H1 (cell line): ENCODE data around the gene PTTG1IP. TPM values are rescaled to one million over a fixed set of nuclear protein-coding genes. Genes with fewer than 3 reads are reported as not detected.

Experiments
- CTCF ChIA-PET: fragments of 300-600 bp; sonication (Branson Sonifier 250); formaldehyde crosslinking; loops from one replicate; lab custom pipeline; 2021; ENCODE audit not compliant: partially characterized antibody; lab: Charles Lee
- POLR2A ChIA-PET: fragments of 300-600 bp; sonication (Branson Sonifier 250); formaldehyde crosslinking; loops from one replicate; lab custom pipeline; 2021; ENCODE audit warnings: inconsistent platforms; ENCODE audit not compliant: partially characterized antibody; lab: Charles Lee
- DNase-seq, 2 experiments: peaks; one replicate each; pipeline versions ENCODE4 v3.0.0 to v3.0.0-alpha.2; 2010 to 2022; ENCODE audit warnings: low spot score in 2 of 2, low read depth in 1 of 2, mixed read lengths in 1 of 2
- FAIRE-seq: peaks from 2 replicates; lab custom pipeline; 2011; peaks lifted over from hg19 to GRCh38; lab: Jason Lieb, UNC
- H2AFZ ChIP-seq: 2 replicates; pipeline ENCODE4 v1.8.1; 2012; ENCODE audit warnings: low read length, inconsistent platforms
- H2AK5ac ChIP-seq: 2 replicates; pipeline ENCODE4 v1.6.1; 2013; ENCODE audit warnings: low read depth, low read length
- H2BK120ac ChIP-seq: replicated peaks from 2 replicates; pipeline ENCODE3; 2013; ENCODE audit warnings: low read depth, low read length, inconsistent platforms
- H2BK12ac ChIP-seq: 2 replicates; pipeline ENCODE4 v1.6.1; 2013; ENCODE audit warnings: low read depth, low read length
- H2BK15ac ChIP-seq: 2 replicates; pipeline ENCODE4 v1.6.1; 2013; ENCODE audit warnings: low read length
- H2BK20ac ChIP-seq: 2 replicates; pipeline ENCODE4 v1.6.1; 2013; ENCODE audit warnings: low read length
- H2BK5ac ChIP-seq: 2 replicates; pipeline ENCODE4 v1.6.1; 2013; ENCODE audit warnings: low read depth, low read length
- H3K14ac ChIP-seq: 2 replicates; pipeline ENCODE4 v1.6.1; 2013; ENCODE audit warnings: inconsistent platforms; ENCODE audit not compliant: insufficient read length
- H3K18ac ChIP-seq: 2 replicates; pipeline ENCODE4 v1.6.1; 2013; ENCODE audit warnings: low read length; ENCODE audit errors: extremely low read depth
- H3K23ac ChIP-seq: 2 replicates; pipeline ENCODE4 v1.6.1; 2013; ENCODE audit warnings: inconsistent platforms; ENCODE audit not compliant: insufficient read length
- H3K23me2 ChIP-seq: 2 replicates; pipeline ENCODE4 v1.6.1; 2013; ENCODE audit warnings: low read depth, low read length
- H3K27ac ChIP-seq: 2 replicates; pipeline ENCODE4 v1.6.1; 2011; ENCODE audit warnings: low read depth, low read length, inconsistent platforms
- H3K27me3 ChIP-seq, 4 experiments: replicated peaks in 1 of 4; 1 replicate in 1 of 4; 2 replicates in 3 of 4; pipeline versions ENCODE4 v1.6.1 to v1.8.1; 2011 to 2013; ENCODE audit warnings: low read length in 3 of 4, mild to moderate bottlenecking in 3 of 4, inconsistent platforms in 2 of 4, mixed read lengths in 2 of 4, moderate library complexity in 1 of 4; ENCODE audit not compliant: control insufficient read depth in 3 of 4, insufficient read depth in 3 of 4; ENCODE audit errors: extremely low read depth in 1 of 4
- H3K36me3 ChIP-seq, 4 experiments: 2 replicates each; pipeline versions ENCODE4 v1.6.1 to v1.8.1; 2011 to 2013; ENCODE audit warnings: mild to moderate bottlenecking in 4 of 4, low read length in 3 of 4, moderate library complexity in 2 of 4, control low read depth in 1 of 4, inconsistent platforms in 1 of 4; ENCODE audit not compliant: insufficient read depth in 4 of 4, control insufficient read depth in 2 of 4
- H3K4ac ChIP-seq: replicated peaks from 2 replicates; pipeline ENCODE3; 2013; ENCODE audit warnings: low read length, low read depth, mixed read lengths, inconsistent platforms; ENCODE audit not compliant: insufficient read length
- H3K4me1 ChIP-seq, 4 experiments: replicated peaks in 1 of 4; 1 replicate in 1 of 4; 2 replicates in 3 of 4; pipeline versions ENCODE4 v1.6.1 to v1.8.1; 2011 to 2013; ENCODE audit warnings: low read length in 3 of 4, inconsistent platforms in 2 of 4, mixed read lengths in 1 of 4; ENCODE audit not compliant: insufficient read depth in 4 of 4, control insufficient read depth in 3 of 4
- H3K4me2 ChIP-seq, 2 experiments: 2 replicates each; pipeline versions ENCODE4 v1.6.1 to v1.8.1; 2011 to 2013; ENCODE audit warnings: low read depth in 2 of 2, low read length in 2 of 2, control low read depth in 1 of 2, inconsistent platforms in 1 of 2, mild to moderate bottlenecking in 1 of 2; ENCODE audit not compliant: insufficient read depth in 1 of 2
- H3K4me3 ChIP-seq, 4 experiments: fragments of 200-600, 300-600 bp in 1 of 4; sonication (generic), shearing (Covaris generic), sonication (Bioruptor Twin) in 1 of 4; 2 replicates each; pipeline versions ENCODE4 v1.5.1 to v1.8.1; 2011 to 2016; ENCODE audit warnings: low read length in 4 of 4, low read depth in 3 of 4, control low read depth in 2 of 4, inconsistent platforms in 2 of 4, mild to moderate bottlenecking in 2 of 4, mixed read lengths in 1 of 4, moderate library complexity in 1 of 4; ENCODE audit not compliant: insufficient read depth in 2 of 4; ENCODE audit errors: extremely low read depth in 1 of 4
- H3K56ac ChIP-seq: replicated peaks from 2 replicates; pipeline ENCODE3; 2013; ENCODE audit warnings: low read depth, mild to moderate bottlenecking, mixed read lengths, low read length, inconsistent platforms; ENCODE audit not compliant: insufficient read length
- H3K79me1 ChIP-seq: 2 replicates; pipeline ENCODE4 v1.6.1; 2013; ENCODE audit warnings: low read depth, low read length, control low read depth
- H3K79me2 ChIP-seq, 2 experiments: 2 replicates each; pipeline versions ENCODE4 v1.6.1 to v1.8.1; 2012 to 2013; ENCODE audit warnings: low read length in 2 of 2, mild to moderate bottlenecking in 2 of 2, inconsistent platforms in 1 of 2; ENCODE audit not compliant: insufficient read depth in 2 of 2, control insufficient read depth in 1 of 2
- H3K9ac ChIP-seq, 4 experiments: replicated peaks in 1 of 4; 1 replicate in 1 of 4; 2 replicates in 3 of 4; pipeline versions ENCODE4 v1.6.1 to v1.8.1; 2011 to 2013; ENCODE audit warnings: low read depth in 3 of 4, low read length in 3 of 4, control low read depth in 2 of 4, mild to moderate bottlenecking in 2 of 4, moderate library complexity in 2 of 4, inconsistent platforms in 1 of 4; ENCODE audit errors: extremely low read depth in 1 of 4
- H3K9me3 ChIP-seq, 2 experiments: 2 replicates each; pipeline versions ENCODE4 v1.6.1 to v1.8.1; 2012 to 2013; ENCODE audit warnings: mild to moderate bottlenecking in 2 of 2, moderate library complexity in 2 of 2, control low read depth in 1 of 2, inconsistent platforms in 1 of 2, low read depth in 1 of 2, low read length in 1 of 2, mixed read lengths in 1 of 2; ENCODE audit not compliant: insufficient read depth in 2 of 2
- H4K20me1 ChIP-seq, 2 experiments: replicated peaks in 1 of 2; 2 replicates each; pipeline versions ENCODE3 to v1.8.1; 2011 to 2013; ENCODE audit warnings: inconsistent platforms in 2 of 2, low read length in 2 of 2, mild to moderate bottlenecking in 1 of 2; ENCODE audit not compliant: insufficient read depth in 2 of 2, control insufficient read depth in 1 of 2
- H4K5ac ChIP-seq: 2 replicates; pipeline ENCODE4 v1.6.1; 2013; ENCODE audit warnings: low read length, low read depth, mixed read lengths, inconsistent platforms; ENCODE audit not compliant: insufficient read length
- H4K8ac ChIP-seq: 2 replicates; pipeline ENCODE4 v1.8.0; 2013; ENCODE audit warnings: mild to moderate bottlenecking, moderate library complexity, low read length, inconsistent platforms; ENCODE audit not compliant: insufficient read depth; ENCODE audit errors: extremely low read depth
- H4K91ac ChIP-seq: replicated peaks from 2 replicates; pipeline ENCODE3; 2013; ENCODE audit warnings: low read length, mixed read lengths, inconsistent platforms; ENCODE audit not compliant: insufficient read length
- CHD2 ChIP-seq: IDR thresholded peaks from 2 replicates; pipeline ENCODE4 v1.6.1; 2012; ENCODE audit warnings: low read length, improper control_type of control experiment
- EP300 ChIP-seq, 2 experiments: IDR thresholded peaks; 1 replicate in 1 of 2; 2 replicates in 1 of 2; pipeline ENCODE4 v1.6.1; 2011 to 2012; ENCODE audit warnings: low read depth in 2 of 2, low read length in 2 of 2, mild to moderate bottlenecking in 2 of 2, borderline replicate concordance in 1 of 2, inconsistent platforms in 1 of 2, moderate library complexity in 1 of 2
- GABPA ChIP-seq: IDR thresholded peaks from 2 replicates; pipeline ENCODE4 v1.6.1; 2011; ENCODE audit warnings: mild to moderate bottlenecking, low read length, moderate library complexity, borderline replicate concordance; ENCODE audit not compliant: insufficient read depth
- KDM1A ChIP-seq: fragments of 200-600, 300-600 bp; sonication (generic); IDR thresholded peaks from 2 replicates; pipeline ENCODE4 v1.7.1; 2016; ENCODE audit warnings: mild to moderate bottlenecking, low read length, borderline replicate concordance
- KDM5A ChIP-seq: fragments of 200-600 bp; IDR thresholded peaks from 2 replicates; pipeline ENCODE4 v1.7.1; 2012; ENCODE audit warnings: mild to moderate bottlenecking, low read length, inconsistent platforms, mixed read lengths
- NRF1 ChIP-seq: IDR thresholded peaks from 2 replicates; pipeline ENCODE4 v1.6.1; 2011; ENCODE audit warnings: mild to moderate bottlenecking, low read depth, low read length, improper control_type of control experiment
- SAP30 ChIP-seq: fragments of 300-600 bp; sonication (generic); IDR thresholded peaks from 2 replicates; pipeline ENCODE4 v1.7.1; 2012; ENCODE audit warnings: low read length, moderate library complexity, mild to moderate bottlenecking, inconsistent platforms; ENCODE audit not compliant: insufficient read depth, insufficient replicate concordance
- SIN3A ChIP-seq, 2 experiments: IDR thresholded peaks in 1 of 2; conservative IDR thresholded peaks in 1 of 2; 2 replicates each; pipeline ENCODE4 v1.6.1; 2011 to 2012; ENCODE audit warnings: low read length in 2 of 2, improper control_type of control experiment in 1 of 2, low read depth in 1 of 2, mild to moderate bottlenecking in 1 of 2
- YY1 ChIP-seq: IDR thresholded peaks from 2 replicates; pipeline ENCODE4 v1.6.1; 2011; ENCODE audit warnings: low read depth, mild to moderate bottlenecking, low read length
- WGBS, 2 experiments: shearing (Covaris generic) in 1 of 2; methylation state at CpG; one replicate each; pipeline versions ENCODE4 v1.1.6 to v1.1.7; 2013 to 2015; ENCODE audit warnings: low lambda C conversion rate in 2 of 2, mixed read lengths in 2 of 2, inconsistent platforms in 1 of 2, low coverage in 1 of 2, missing lambda C conversion rate in 1 of 2; ENCODE audit not compliant: insufficient replicate concordance in 2 of 2, insufficient coverage in 1 of 2, insufficient read length in 1 of 2; ENCODE audit errors: extremely low coverage in 1 of 2, missing lambda C conversion rate in 1 of 2; 5-methylcytosine and 5-hydroxymethylcytosine counted together
- polyA plus RNA-seq, 7 experiments: library from polyadenylated mRNA; depleted of rRNA in 3 of 7; stranded (reverse) in 5 of 7; unstranded in 2 of 7; fragments of >200 nt in 5 of 7; fragments of 200-250 nt in 2 of 7; gene quantifications; 1 replicate in 5 of 7; 2 replicates in 1 of 7; 4 replicates in 1 of 7; pipeline versions ENCODE4 v1.2.1 to v1.2.3, GENCODE V29; 2011 to 2013; ENCODE audit warnings: missing spikeins in 2 of 7, mixed read lengths in 2 of 7
- total RNA-seq: library from RNA; stranded (reverse); fragmentation: NEBNext Ultra II Directional; extraction: Animal tissue kit (Norgen Biotek cat#: 25700); gene quantifications from 2 replicates; pipeline ENCODE4 v1.2.1, GENCODE V29; 2021
- TF ChIP-seq, protein P1 (sequence below): IDR thresholded peaks from 2 replicates; pipeline ENCODE4 v1.6.1; 2012; ENCODE audit warnings: inconsistent platforms

PTTG1IP gene
- total and polyA plus RNA-seq, 2 of the 8 experiments (the other 6 are each of a cell fraction or from before 2014, with no cell fraction given) = 90.8 to 130 TPM

- 87% methylated on average over 18 of the region's 18 CpGs; no CpG with 5 or more reads in 1 of the 2 experiments for WGBS, 2 experiments
- no peak overlapping the region for H3K9ac ChIP-seq
- H2BK5ac ChIP-seq = no peak overlapping the region
- H3K4me2 ChIP-seq = no peak overlapping the region
- no peak overlapping the region for H2AFZ ChIP-seq
- H4K20me1 ChIP-seq = peaks cover 0 to 2% of the 10 kb centered on the region in 2 experiments
- no peak overlapping the region for H3K4ac ChIP-seq
- no peaks in the 10 kb centered on the region for H3K79me1 ChIP-seq
- H2AK5ac ChIP-seq = no peak overlapping the region; the same call in 1 of the 2 replicates
- H3K18ac ChIP-seq = no peak overlapping the region
- ChIA-PET POLR2A (interaction anchor here (0.7 kb wide), 1 partner anchor 41 kb away, joined by 4 read pairs; no protein-coding TSS in a partner anchor), CTCF (interaction anchor here (0.6 to 1.4 kb wide), 6 partner anchors 13 to 378 kb away, joined by 3 to 5 read pairs (median 3); no protein-coding TSS in a partner anchor)
- FAIRE-seq = no peak
- no peaks in the 10 kb centered on the region for H3K9me3 ChIP-seq
- H3K36me3 ChIP-seq = no peaks in the 10 kb centered on the region
- no peak overlapping the region for H4K5ac ChIP-seq
- H3K27ac ChIP-seq = no peak overlapping the region
- no peak for DNase-seq
- H3K79me2 ChIP-seq = no peaks in the 10 kb centered on the region
- H3K56ac ChIP-seq = no peak overlapping the region
- no peak overlapping the region for H2BK120ac ChIP-seq
- H3K4me1 ChIP-seq = 0 out of 7 replicates have a peak, but pooled peaks cover 0 to 2% (median 0%) of the 10 kb centered on the region in 4 experiments
- H4K91ac ChIP-seq = no peak overlapping the region
- no peak overlapping the region for H2BK15ac ChIP-seq
- H3K23me2 ChIP-seq = peaks cover 6% of the 10 kb centered on the region; the same call in 1 of the 2 replicates
- no peak overlapping the region for H3K4me3 ChIP-seq
- H2BK20ac ChIP-seq = no peak overlapping the region
- H3K27me3 ChIP-seq = peaks cover 0 to 21% (median 19%) of the 10 kb centered on the region in 4 experiments; a peak in 6 of 7 replicates
- peak overlapping the region; percentile 62; the same call in 1 of the 2 replicates for H4K8ac ChIP-seq
- H2BK12ac ChIP-seq = no peak overlapping the region
- H3K14ac ChIP-seq = no peak overlapping the region
- H3K23ac ChIP-seq = no peak overlapping the region
- TF ChIP-seq, protein P1, sequence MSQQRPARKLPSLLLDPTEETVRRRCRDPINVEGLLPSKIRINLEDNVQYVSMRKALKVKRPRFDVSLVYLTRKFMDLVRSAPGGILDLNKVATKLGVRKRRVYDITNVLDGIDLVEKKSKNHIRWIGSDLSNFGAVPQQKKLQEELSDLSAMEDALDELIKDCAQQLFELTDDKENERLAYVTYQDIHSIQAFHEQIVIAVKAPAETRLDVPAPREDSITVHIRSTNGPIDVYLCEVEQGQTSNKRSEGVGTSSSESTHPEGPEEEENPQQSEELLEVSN = no peak
- TF ChIP-seq EP300 (IDR thresholded peaks at IDR 0.05; ENCODE audit: borderline replicate concordance in 1 of 2, low read depth in 2 of 2, low read length in 2 of 2) (no peak), KDM5A (no peak), GABPA (no peak), NRF1 (no peak), SAP30 (no peak), SIN3A (conservative IDR thresholded peaks at IDR 0.05 in 1 of 2, IDR thresholded peaks at IDR 0.05 in 1 of 2; ENCODE audit: low read depth in 1 of 2, low read length in 2 of 2) (no peak), YY1 (no peak), CHD2 (no peak), KDM1A (no peak)
Measured at GRCh38 chr21:44914176-44914874, 40.8 kb upstream of the PTTG1IP start.
